ENCODE measurements around the gene NLRC5. TPM values are rescaled to one million over a fixed set of nuclear protein-coding genes. Genes with fewer than 3 reads are reported as not detected.

Gene NLRC5
- total RNA-seq, 1 donor = 52.1 TPM

DNA sequence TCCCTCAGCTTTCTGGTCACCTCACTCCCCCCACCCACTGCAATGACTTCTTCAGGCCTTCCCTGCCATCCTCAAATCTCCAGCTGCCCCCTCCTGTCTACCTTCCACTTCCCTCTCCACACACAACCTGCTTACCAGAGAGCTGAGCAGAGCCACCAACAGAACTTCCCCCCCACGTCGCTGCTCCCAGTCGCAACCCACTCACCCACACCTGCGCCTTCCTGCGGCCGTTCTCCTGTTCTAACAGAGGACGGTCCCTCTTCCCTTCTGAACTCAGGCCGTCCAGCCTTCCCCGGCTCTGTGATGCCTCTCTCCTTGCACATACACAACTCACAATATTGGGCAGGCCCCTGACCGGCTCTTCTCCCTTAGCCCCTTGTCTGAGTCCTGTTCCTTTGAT lies 13.6 kb upstream of the NLRC5 start:
- H4K20me1 ChIP-seq (ENCODE audit: insufficient read depth, low read length) = no peaks in the 10 kb centered on the region
- H3K9me3 ChIP-seq (ENCODE audit: low read depth, low read length) = no peaks in the 10 kb centered on the region
- no peak overlapping the region for H2AFZ ChIP-seq (ENCODE audit: low read length)
- TF ChIP-seq, protein P1, sequence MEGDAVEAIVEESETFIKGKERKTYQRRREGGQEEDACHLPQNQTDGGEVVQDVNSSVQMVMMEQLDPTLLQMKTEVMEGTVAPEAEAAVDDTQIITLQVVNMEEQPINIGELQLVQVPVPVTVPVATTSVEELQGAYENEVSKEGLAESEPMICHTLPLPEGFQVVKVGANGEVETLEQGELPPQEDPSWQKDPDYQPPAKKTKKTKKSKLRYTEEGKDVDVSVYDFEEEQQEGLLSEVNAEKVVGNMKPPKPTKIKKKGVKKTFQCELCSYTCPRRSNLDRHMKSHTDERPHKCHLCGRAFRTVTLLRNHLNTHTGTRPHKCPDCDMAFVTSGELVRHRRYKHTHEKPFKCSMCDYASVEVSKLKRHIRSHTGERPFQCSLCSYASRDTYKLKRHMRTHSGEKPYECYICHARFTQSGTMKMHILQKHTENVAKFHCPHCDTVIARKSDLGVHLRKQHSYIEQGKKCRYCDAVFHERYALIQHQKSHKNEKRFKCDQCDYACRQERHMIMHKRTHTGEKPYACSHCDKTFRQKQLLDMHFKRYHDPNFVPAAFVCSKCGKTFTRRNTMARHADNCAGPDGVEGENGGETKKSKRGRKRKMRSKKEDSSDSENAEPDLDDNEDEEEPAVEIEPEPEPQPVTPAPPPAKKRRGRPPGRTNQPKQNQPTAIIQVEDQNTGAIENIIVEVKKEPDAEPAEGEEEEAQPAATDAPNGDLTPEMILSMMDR (IDR thresholded peaks at IDR 0.05; ENCODE audit: extremely low read depth, low read depth, low read length) = no peak
- no peak for DNase-seq (ENCODE audit: insufficient read length, low spot score, missing footprints)
- no peak overlapping the region for H3K4me2 ChIP-seq (ENCODE audit: insufficient read depth, low read length)
- H3K27ac ChIP-seq (ENCODE audit: low read depth, low read length) = no peak overlapping the region
- peaks cover 2% of the 10 kb centered on the region for H3K27me3 ChIP-seq (ENCODE audit: insufficient read depth, low read length)
- H3K4me3 ChIP-seq (ENCODE audit: insufficient read depth, low read length) = no peak overlapping the region
- H3K79me2 ChIP-seq (ENCODE audit: insufficient read depth, low read length) = no peaks in the 10 kb centered on the region
- H3K36me3 ChIP-seq (ENCODE audit: insufficient read depth, low read length) = no peaks in the 10 kb centered on the region
- H3K4me1 ChIP-seq (ENCODE audit: insufficient read depth, low read length) = peaks cover 5% of the 10 kb centered on the region

DNA sequence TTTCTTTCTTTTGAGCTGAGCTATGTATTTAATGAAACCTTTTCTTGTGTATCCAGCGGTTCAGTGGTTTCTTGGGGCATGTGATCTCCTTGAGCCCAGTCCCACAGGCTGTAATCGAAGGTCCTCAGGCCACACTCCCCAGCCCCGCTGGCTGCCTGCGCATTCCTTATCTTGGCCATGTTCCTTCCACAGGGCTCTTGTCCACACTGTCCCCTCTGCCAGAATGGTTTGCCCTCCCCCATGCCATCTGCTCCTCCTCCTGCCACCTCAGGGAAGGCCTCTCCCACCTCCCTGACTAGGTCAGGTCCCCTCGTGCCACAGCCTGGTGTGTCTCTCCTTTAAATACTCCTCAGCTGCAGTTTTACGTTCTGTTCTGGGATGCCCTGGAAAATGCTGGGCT lies 12.1 kb upstream of the NLRC5 start:
- Histone ChIP-seq H3K27me3 (ENCODE audit: insufficient read depth, low read length) (peaks cover 2% of the 10 kb centered on the region), H3K4me2 (ENCODE audit: insufficient read depth, low read length) (no peak overlapping the region), H3K9me3 (ENCODE audit: low read depth, low read length) (no peaks in the 10 kb centered on the region), H3K4me1 (ENCODE audit: insufficient read depth, low read length) (no peaks in the 10 kb centered on the region), H3K27ac (ENCODE audit: low read depth, low read length) (no peak overlapping the region), H4K20me1 (ENCODE audit: insufficient read depth, low read length) (no peaks in the 10 kb centered on the region), H3K4me3 (ENCODE audit: insufficient read depth, low read length) (no peak overlapping the region), H2AFZ (ENCODE audit: low read length) (no peak overlapping the region), H3K79me2 (ENCODE audit: insufficient read depth, low read length) (no peaks in the 10 kb centered on the region), H3K36me3 (ENCODE audit: insufficient read depth, low read length) (no peaks in the 10 kb centered on the region)
- no peak for DNase-seq (ENCODE audit: insufficient read length, low spot score, missing footprints)
- TF ChIP-seq, protein P1 (IDR thresholded peaks at IDR 0.05; ENCODE audit: extremely low read depth, low read depth, low read length) = no peak

DNA sequence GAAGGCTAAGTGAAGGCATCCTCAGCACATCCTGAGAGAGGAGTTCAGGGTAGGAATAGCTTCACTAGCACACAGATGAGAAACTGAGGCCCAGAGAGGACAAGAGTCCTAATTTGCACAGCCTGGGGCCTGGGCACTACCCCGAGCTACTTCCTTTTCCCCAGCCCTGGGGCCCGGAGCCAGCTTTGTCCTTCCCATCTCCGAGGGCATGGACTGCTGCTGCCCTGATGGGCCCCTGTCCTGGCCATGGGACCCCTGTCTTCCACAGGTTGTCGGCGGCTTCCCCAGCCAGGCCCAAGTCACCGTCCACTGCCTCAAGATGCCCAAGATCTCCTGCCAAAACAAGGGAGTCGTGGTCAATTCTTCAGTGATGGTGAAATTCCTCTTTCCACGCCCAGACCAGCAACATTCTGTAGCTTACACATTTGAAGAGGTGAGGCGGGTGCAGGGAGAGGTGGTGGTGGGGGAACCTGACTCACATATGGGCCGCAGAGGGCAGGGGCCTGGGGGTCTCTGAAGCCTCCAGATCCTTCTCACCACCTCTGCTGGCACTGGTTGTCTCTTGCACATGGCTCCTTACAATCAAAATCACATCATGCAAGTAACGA lies 11.4 kb upstream of the NLRC5 start:
- Histone ChIP-seq H4K20me1 (ENCODE audit: insufficient read depth, low read length) (no peaks in the 10 kb centered on the region), H3K9me3 (ENCODE audit: low read depth, low read length) (no peaks in the 10 kb centered on the region), H3K27ac (ENCODE audit: low read depth, low read length) (no peak overlapping the region), H2AFZ (ENCODE audit: low read length) (no peak overlapping the region), H3K4me3 (ENCODE audit: insufficient read depth, low read length) (no peak overlapping the region), H3K4me2 (ENCODE audit: insufficient read depth, low read length) (no peak overlapping the region), H3K79me2 (ENCODE audit: insufficient read depth, low read length) (no peaks in the 10 kb centered on the region), H3K27me3 (ENCODE audit: insufficient read depth, low read length) (no peaks in the 10 kb centered on the region), H3K36me3 (ENCODE audit: insufficient read depth, low read length) (no peaks in the 10 kb centered on the region), H3K4me1 (ENCODE audit: insufficient read depth, low read length) (no peaks in the 10 kb centered on the region)
- TF ChIP-seq, protein P1 (IDR thresholded peaks at IDR 0.05; ENCODE audit: extremely low read depth, low read depth, low read length) = no peak
- no peak for DNase-seq (ENCODE audit: insufficient read length, low spot score, missing footprints)

DNA sequence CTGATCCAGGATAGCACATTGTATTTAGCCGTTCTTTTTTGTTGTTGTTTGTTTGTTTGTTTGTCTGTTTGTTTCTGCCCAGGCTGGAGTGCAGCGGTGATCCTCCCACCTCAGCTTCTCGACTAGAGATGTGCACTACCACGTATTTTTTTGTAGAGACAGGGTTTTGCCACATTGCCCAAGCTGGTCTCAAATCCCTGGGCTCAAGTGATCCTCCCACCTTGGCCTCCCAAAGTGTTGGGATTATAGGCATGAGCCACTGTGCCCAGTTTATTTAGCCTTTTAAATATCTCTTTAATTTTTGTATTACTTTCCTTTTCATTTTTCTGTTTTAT lies 9.2 kb upstream of the NLRC5 start:
- no peak overlapping the region for H3K4me2 ChIP-seq (ENCODE audit: insufficient read depth, low read length)
- no peak for DNase-seq (ENCODE audit: insufficient read length, low spot score, missing footprints)
- H3K4me3 ChIP-seq (ENCODE audit: insufficient read depth, low read length) = no peak overlapping the region
- H3K36me3 ChIP-seq (ENCODE audit: insufficient read depth, low read length) = no peaks in the 10 kb centered on the region
- no peaks in the 10 kb centered on the region for H3K9me3 ChIP-seq (ENCODE audit: low read depth, low read length)
- TF ChIP-seq, protein P1 (IDR thresholded peaks at IDR 0.05; ENCODE audit: extremely low read depth, low read depth, low read length) = no peak
- no peaks in the 10 kb centered on the region for H3K79me2 ChIP-seq (ENCODE audit: insufficient read depth, low read length)
- H3K27me3 ChIP-seq (ENCODE audit: insufficient read depth, low read length) = no peaks in the 10 kb centered on the region
- H2AFZ ChIP-seq (ENCODE audit: low read length) = no peak overlapping the region
- H3K27ac ChIP-seq (ENCODE audit: low read depth, low read length) = no peak overlapping the region
- peaks cover 4% of the 10 kb centered on the region for H3K4me1 ChIP-seq (ENCODE audit: insufficient read depth, low read length)
- H4K20me1 ChIP-seq (ENCODE audit: insufficient read depth, low read length) = no peaks in the 10 kb centered on the region

Data from osteoblast (primary cell).